Measurements from ENCODE around the gene FAM135A. TPM values are rescaled to one million over a fixed set of nuclear protein-coding genes. Genes with fewer than 3 reads are reported as not detected.
"Not testable (repeated sequence)": the region's sequence is repeated elsewhere in the genome, so short reads cannot be mapped to it uniquely, and the experiment has no call there.

The FAM135A gene
- polyA plus RNA-seq, 2 of the 4 experiments (the other 2 are of a cell fraction) = 11.3 to 33.6 TPM

DNA sequence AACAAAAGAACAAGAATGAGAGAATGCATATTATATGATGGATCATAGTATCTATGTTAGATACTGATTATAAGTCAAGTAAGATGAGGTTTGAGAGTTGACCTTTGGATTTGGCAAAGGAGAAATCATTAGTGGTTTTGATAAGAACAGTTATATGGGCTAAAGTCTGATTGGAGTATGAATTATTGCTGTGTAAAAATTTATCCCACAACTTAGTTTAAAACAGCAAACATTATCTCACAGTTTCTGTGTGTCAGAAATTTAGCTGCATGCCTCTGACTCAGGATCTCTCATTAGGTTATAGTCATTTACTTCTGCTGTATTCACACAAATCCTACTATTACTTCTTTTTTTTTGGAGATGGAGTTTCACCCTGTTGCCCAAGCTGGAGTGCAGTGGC lies 56.7 kb downstream of the FAM135A start:
- CTCF ChIA-PET = interaction anchor here (1.1 kb wide), 1 partner anchor 160 kb away, joined by 3 read pairs; no protein-coding TSS in a partner anchor

DNA sequence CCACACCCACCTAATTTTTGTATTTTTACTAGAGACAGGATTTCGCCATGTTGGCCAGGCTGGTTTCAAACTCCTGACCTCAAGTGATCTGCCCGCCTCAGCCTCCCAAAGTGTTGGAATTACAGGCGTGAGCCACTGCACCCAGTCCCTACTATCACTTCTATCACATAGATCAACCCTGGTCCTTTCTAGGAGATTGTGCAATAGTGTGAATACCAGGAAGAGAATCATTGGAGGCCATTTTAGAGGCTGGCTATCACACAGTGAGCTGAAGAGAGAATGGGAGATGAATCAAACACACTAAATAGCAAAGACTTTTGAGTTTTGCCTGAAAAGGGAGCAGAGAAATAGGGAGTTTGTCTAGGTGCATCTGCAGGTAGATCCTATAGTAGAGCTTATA lies 57.2 kb downstream of the FAM135A start:
- H3K4me2 ChIP-seq; DNase-seq (ENCODE audit: low read depth in 1 of 2, low spot score in 1 of 2); H3K4me1 ChIP-seq; H3K9me3 ChIP-seq; FAIRE-seq; POLR2A ChIA-PET; H3K27ac ChIP-seq; CTCF ChIA-PET; H3K4me3 ChIP-seq; ATAC-seq: not testable (repeated sequence)
- 0 out of 4 replicates have a peak, but pooled peaks of 1 of the 2 experiments have one; percentile 46 for TF ChIP-seq CEBPB (IDR thresholded peaks at IDR 0.05)
- WGBS (ENCODE audit: missing lambda C conversion rate) = 92% methylated on average over 3 of the region's 3 CpGs

More for the DNA sequence above, 56.7 kb downstream of the FAM135A start:
- H3K4me1 ChIP-seq = no peaks in the 10 kb centered on the region
- FAIRE-seq (no peak), DNase-seq (ENCODE audit: low read depth in 1 of 2, low spot score in 1 of 2) (no peak), ATAC-seq (no peak)
- TF ChIP-seq, protein P1, sequence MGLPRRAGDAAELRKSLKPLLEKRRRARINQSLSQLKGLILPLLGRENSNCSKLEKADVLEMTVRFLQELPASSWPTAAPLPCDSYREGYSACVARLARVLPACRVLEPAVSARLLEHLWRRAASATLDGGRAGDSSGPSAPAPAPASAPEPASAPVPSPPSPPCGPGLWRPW (IDR thresholded peaks at IDR 0.05) = no peak
- no peak for TF ChIP-seq HDAC2 (IDR thresholded peaks at IDR 0.05)
- no peak for TF ChIP-seq KDM1A (IDR thresholded peaks at IDR 0.05; ENCODE audit: low read depth)
- TF ChIP-seq POLR2AphosphoS2 (conservative IDR thresholded peaks at IDR 0.05; ENCODE audit: low read length) = no peak
- no peak for TF ChIP-seq ZNF302 (CRISPR knock-in tag; IDR thresholded peaks at IDR 0.05)
- H3K4me2 ChIP-seq = no peak overlapping the region
- H3K27ac ChIP-seq = no peak overlapping the region
- no peaks in the 10 kb centered on the region for H3K9me3 ChIP-seq
- H3K4me3 ChIP-seq = no peak overlapping the region
- POLR2A ChIA-PET = no interaction called here

DNA sequence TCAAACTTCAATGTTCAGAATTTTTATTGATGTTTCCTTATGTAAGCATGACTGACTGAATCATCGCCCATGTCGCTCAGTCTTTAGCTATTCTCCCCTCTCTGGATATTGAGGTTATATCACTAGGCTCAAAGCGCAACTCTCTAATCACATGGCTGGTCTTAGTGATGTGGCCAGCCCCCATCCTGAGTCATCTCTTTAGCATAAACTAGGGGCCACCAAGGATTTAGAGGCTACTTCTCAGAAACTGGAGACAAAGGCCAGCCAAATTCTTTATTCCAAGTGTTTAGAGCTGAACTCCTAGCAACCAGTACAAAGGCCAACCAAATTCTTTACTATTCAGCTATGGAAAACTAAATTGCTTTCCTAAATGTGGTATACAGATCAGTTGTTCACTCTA lies 61.4 kb downstream of the FAM135A start:
- FAIRE-seq = no peak
- WGBS (ENCODE audit: missing lambda C conversion rate) = 96% methylated on average over 3 of the region's 3 CpGs
- no peak for TF ChIP-seq KDM1A (IDR thresholded peaks at IDR 0.05; ENCODE audit: low read depth)
- no peak for TF ChIP-seq GATA3 (IDR thresholded peaks at IDR 0.05; ENCODE audit: borderline replicate concordance)
- no peak for TF ChIP-seq CEBPB (IDR thresholded peaks at IDR 0.05)
- no peak for TF ChIP-seq KDM5A (IDR thresholded peaks at IDR 0.05)
- TF ChIP-seq RARB (CRISPR knock-in tag; IDR thresholded peaks at IDR 0.05) = no peak
- no peak for TF ChIP-seq MYC (IDR thresholded peaks at IDR 0.05; ENCODE audit: borderline replicate concordance, low read length)
- TF ChIP-seq, protein P2, sequence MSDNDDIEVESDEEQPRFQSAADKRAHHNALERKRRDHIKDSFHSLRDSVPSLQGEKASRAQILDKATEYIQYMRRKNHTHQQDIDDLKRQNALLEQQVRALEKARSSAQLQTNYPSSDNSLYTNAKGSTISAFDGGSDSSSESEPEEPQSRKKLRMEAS (IDR thresholded peaks at IDR 0.05) = no peak
- TF ChIP-seq SREBF2 (IDR thresholded peaks at IDR 0.05) = no peak
- no peak for TF ChIP-seq HDAC2 (IDR thresholded peaks at IDR 0.05)
- no peak for TF ChIP-seq NPAS2 (CRISPR knock-in tag; IDR thresholded peaks at IDR 0.05; ENCODE audit: borderline replicate concordance)
- TF ChIP-seq, protein P3, sequence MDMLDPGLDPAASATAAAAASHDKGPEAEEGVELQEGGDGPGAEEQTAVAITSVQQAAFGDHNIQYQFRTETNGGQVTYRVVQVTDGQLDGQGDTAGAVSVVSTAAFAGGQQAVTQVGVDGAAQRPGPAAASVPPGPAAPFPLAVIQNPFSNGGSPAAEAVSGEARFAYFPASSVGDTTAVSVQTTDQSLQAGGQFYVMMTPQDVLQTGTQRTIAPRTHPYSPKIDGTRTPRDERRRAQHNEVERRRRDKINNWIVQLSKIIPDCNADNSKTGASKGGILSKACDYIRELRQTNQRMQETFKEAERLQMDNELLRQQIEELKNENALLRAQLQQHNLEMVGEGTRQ (IDR thresholded peaks at IDR 0.05) = no peak
- no peak for TF ChIP-seq RAD21 (conservative IDR thresholded peaks at IDR 0.05 in 1 of 2, IDR thresholded peaks at IDR 0.05 in 1 of 2)
- TF ChIP-seq, protein P4, sequence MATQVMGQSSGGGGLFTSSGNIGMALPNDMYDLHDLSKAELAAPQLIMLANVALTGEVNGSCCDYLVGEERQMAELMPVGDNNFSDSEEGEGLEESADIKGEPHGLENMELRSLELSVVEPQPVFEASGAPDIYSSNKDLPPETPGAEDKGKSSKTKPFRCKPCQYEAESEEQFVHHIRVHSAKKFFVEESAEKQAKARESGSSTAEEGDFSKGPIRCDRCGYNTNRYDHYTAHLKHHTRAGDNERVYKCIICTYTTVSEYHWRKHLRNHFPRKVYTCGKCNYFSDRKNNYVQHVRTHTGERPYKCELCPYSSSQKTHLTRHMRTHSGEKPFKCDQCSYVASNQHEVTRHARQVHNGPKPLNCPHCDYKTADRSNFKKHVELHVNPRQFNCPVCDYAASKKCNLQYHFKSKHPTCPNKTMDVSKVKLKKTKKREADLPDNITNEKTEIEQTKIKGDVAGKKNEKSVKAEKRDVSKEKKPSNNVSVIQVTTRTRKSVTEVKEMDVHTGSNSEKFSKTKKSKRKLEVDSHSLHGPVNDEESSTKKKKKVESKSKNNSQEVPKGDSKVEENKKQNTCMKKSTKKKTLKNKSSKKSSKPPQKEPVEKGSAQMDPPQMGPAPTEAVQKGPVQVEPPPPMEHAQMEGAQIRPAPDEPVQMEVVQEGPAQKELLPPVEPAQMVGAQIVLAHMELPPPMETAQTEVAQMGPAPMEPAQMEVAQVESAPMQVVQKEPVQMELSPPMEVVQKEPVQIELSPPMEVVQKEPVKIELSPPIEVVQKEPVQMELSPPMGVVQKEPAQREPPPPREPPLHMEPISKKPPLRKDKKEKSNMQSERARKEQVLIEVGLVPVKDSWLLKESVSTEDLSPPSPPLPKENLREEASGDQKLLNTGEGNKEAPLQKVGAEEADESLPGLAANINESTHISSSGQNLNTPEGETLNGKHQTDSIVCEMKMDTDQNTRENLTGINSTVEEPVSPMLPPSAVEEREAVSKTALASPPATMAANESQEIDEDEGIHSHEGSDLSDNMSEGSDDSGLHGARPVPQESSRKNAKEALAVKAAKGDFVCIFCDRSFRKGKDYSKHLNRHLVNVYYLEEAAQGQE (IDR thresholded peaks at IDR 0.05) = no peak
- TF ChIP-seq ESRRA (IDR thresholded peaks at IDR 0.05; ENCODE audit: borderline replicate concordance, low read length) = no peak
- TF ChIP-seq, protein P5, sequence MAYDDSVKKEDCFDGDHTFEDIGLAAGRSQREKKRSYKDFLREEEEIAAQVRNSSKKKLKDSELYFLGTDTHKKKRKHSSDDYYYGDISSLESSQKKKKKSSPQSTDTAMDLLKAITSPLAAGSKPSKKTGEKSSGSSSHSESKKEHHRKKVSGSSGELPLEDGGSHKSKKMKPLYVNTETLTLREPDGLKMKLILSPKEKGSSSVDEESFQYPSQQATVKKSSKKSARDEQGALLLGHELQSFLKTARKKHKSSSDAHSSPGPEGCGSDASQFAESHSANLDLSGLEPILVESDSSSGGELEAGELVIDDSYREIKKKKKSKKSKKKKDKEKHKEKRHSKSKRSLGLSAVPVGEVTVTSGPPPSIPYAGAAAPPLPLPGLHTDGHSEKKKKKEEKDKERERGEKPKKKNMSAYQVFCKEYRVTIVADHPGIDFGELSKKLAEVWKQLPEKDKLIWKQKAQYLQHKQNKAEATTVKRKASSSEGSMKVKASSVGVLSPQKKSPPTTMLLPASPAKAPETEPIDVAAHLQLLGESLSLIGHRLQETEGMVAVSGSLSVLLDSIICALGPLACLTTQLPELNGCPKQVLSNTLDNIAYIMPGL (CRISPR knock-in tag; IDR thresholded peaks at IDR 0.05; ENCODE audit: borderline replicate concordance) = no peak
- TF ChIP-seq EHMT2 (IDR thresholded peaks at IDR 0.05; ENCODE audit: low read depth) = no peak
- DNase-seq (ENCODE audit: low read depth in 1 of 2, low spot score in 1 of 2) = no peak
- H3K9me3 ChIP-seq = no peaks in the 10 kb centered on the region
- no peaks in the 10 kb centered on the region for H3K4me1 ChIP-seq
- H3K4me2 ChIP-seq = no peak overlapping the region
- ChIA-PET CTCF (no interaction called here), POLR2A (no interaction called here)
- H3K4me3 ChIP-seq = no peak overlapping the region
- ATAC-seq = no peak
- no peak overlapping the region for H3K27ac ChIP-seq
